ENCODE results near the gene CTBP2. TPM values are rescaled to one million over a fixed set of nuclear protein-coding genes. Genes with fewer than 3 reads are reported as not detected.
"Not testable (repeated sequence)": the region's sequence is repeated elsewhere in the genome, so short reads cannot be mapped to it uniquely, and the experiment has no call there.

The CTBP2 gene
- total RNA-seq, 4 donors from 2014 or later: 41.8 to 55.9 (median 47.1) TPM

DNA sequence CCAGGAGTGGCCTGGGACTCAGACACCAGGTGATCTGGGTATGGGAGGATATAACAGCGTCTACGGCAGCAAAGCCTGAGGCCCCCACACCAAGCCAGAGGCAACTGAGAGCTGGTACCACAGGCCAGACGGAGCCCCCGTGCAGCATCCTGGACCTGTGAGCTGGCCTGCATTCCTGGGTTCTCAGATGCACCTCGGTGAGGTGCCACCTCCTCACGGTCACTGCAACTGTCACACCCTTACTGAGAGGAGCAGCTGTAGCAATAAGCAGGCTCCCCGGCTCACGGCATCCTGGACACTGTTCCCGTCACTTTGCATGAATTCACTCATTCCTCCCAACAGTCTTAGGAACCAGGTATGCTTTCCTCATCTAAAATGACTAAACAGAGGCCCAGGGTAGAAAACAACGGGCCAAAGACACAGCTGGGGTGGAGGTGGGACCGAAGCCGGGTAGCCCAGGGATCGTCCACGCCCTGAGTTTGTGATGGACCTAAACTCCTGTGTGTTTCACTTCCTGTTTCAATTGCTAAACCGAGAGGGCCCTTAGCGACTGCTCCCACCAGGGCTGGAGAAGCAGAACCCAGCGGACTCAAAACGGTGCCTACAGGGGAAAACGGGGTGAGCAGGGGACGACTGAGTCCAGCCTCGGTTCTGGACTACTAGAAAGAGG is 98.7 kb downstream of the CTBP2 start:
- H3K36me3 ChIP-seq: no peaks in the 10 kb centered on the region
- H3K4me3 ChIP-seq: peak overlapping the region in 1 of 4 donors; percentile 27
- DNase-seq: no peak
- no peaks in the 10 kb centered on the region for H3K27me3 ChIP-seq
- H3K27ac ChIP-seq: peak overlapping the region; percentile 62 to 92 (median 90)
- intact Hi-C loops (cut with DNase I): loop anchor here (10.0 kb wide), 1 partner anchor 93 kb away; no protein-coding TSS in a partner anchor
- no peak for TF ChIP-seq POLR2A (IDR thresholded peaks at IDR 0.05)
- TF ChIP-seq, protein P1, sequence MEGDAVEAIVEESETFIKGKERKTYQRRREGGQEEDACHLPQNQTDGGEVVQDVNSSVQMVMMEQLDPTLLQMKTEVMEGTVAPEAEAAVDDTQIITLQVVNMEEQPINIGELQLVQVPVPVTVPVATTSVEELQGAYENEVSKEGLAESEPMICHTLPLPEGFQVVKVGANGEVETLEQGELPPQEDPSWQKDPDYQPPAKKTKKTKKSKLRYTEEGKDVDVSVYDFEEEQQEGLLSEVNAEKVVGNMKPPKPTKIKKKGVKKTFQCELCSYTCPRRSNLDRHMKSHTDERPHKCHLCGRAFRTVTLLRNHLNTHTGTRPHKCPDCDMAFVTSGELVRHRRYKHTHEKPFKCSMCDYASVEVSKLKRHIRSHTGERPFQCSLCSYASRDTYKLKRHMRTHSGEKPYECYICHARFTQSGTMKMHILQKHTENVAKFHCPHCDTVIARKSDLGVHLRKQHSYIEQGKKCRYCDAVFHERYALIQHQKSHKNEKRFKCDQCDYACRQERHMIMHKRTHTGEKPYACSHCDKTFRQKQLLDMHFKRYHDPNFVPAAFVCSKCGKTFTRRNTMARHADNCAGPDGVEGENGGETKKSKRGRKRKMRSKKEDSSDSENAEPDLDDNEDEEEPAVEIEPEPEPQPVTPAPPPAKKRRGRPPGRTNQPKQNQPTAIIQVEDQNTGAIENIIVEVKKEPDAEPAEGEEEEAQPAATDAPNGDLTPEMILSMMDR (IDR thresholded peaks at IDR 0.05): no peak
- H3K4me1 ChIP-seq: peaks cover 66 to 100% (median 93%) of the 10 kb centered on the region in 3 donors
- WGBS, 2 donors: 59 to 66% methylated on average over 5 to 14 of the region's 21 CpGs
- H3K9me3 ChIP-seq: no peaks in the 10 kb centered on the region

DNA sequence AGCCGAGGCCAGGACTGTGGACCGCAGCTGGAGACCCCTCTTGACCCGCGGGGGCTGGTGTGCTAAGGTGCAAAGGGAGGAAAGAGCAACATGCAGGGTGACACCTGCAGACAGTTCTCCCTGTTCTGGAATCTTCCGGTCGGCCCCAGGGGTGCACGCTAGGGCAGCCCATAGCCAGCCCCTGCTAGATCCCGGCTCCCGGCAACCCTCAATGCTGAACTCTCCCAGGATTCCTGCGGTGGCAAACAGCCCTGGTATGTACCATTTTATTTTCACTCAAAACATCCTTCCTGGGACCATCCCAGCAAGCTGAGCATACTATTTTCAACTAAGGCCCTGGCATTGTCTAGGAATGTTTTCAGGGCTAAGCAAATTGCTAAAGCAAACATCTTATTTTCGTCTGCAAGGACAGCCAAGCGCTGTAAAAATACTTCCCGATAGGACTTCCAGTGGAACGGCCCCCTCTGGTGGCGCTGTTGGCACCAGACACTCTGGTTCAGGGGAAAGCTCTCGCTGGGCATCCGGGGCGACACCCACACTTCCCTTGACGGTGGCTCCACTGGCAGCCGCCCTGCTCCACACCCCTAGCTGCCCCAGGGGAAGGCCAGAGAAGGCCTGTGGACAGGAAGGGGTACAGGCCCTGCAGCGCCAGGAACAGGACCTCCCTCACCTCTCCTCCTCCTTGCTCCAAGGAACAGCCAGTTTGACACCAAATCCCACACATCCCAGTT is 99.4 kb downstream of the CTBP2 start:
- H3K9me3 ChIP-seq: no peaks in the 10 kb centered on the region
- peaks cover 66 to 100% (median 96%) of the 10 kb centered on the region in 3 donors for H3K4me1 ChIP-seq
- intact Hi-C loops (cut with DNase I): loop anchor here (10.0 kb wide), 1 partner anchor 94 kb away; no protein-coding TSS in a partner anchor
- DNase-seq: no peak
- 34 to 45% methylated on average over 11 of the region's 21 CpGs for WGBS, 2 donors
- H3K27ac ChIP-seq: peak overlapping the region; percentile 62 to 92 (median 90)
- H3K4me3 ChIP-seq: peak overlapping the region in 2 of 4 donors; percentile 25 to 27
- no peaks in the 10 kb centered on the region for H3K36me3 ChIP-seq
- TF ChIP-seq, protein P1 (IDR thresholded peaks at IDR 0.05): peak; percentile 68 to 91 (median 82)
- TF ChIP-seq POLR2A (IDR thresholded peaks at IDR 0.05): no peak
- H3K27me3 ChIP-seq: no peaks in the 10 kb centered on the region

DNA sequence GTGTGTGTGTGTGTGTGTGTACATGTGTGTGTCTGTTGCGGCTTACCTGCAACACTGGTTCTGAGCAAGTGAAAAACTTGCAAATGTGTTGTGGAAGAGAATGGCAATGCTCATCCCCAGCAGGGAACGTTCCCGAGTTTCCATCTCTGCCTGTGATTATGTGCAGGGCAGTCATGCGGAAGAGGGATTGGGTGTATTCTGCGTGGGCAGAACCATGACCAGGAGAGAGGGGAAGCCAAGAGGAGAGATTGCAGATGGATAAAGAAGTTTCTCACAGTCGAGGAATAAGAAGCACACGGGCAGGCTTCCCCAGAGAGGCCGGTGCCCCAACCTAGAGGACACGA is 99.9 kb downstream of the CTBP2 start:
- Histone ChIP-seq H3K9me3 (no peaks in the 10 kb centered on the region), H3K36me3 (no peaks in the 10 kb centered on the region), H3K4me3 (peak overlapping the region in 2 of 4 donors; percentile 25 to 27), H3K27ac (peak overlapping the region; percentile 62 to 92 (median 90)), H3K27me3 (no peaks in the 10 kb centered on the region), H3K4me1 (peaks cover 61 to 100% (median 96%) of the 10 kb centered on the region in 3 donors)
- 31 to 42% methylated on average over 9 of the region's 9 CpGs for WGBS, 2 donors
- DNase-seq: no peak
- no peak for TF ChIP-seq POLR2A (IDR thresholded peaks at IDR 0.05)
- TF ChIP-seq, protein P1 (IDR thresholded peaks at IDR 0.05): no peak
- intact Hi-C loops (cut with DNase I): loop anchor here (10.0 kb wide), 1 partner anchor 94 kb away; no protein-coding TSS in a partner anchor

DNA sequence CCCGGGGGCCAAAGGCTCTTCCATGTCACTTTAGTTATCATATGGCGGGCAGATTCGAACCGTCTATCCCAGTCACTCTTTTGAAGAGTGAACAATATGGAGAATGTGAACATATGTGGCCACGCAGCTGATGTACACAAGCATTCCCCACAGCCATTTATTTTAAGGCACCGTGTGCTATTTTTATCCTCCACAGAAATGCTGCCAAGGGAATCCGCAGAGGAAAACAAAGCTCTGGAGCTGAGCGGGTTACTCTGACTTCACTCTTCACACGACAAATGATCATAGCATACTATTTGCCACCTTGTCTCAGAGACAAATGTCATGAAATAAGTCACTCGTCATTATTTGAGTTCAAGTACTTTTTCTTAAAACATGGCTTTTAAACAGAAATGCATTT is 100.3 kb downstream of the CTBP2 start:
- no peak for DNase-seq
- 53 to 60% methylated on average over 10 of the region's 10 CpGs for WGBS, 2 donors
- H3K27me3 ChIP-seq: no peaks in the 10 kb centered on the region
- intact Hi-C loops (cut with DNase I): loop anchor here (10.0 kb wide), 1 partner anchor 95 kb away; no protein-coding TSS in a partner anchor
- TF ChIP-seq, protein P1 (IDR thresholded peaks at IDR 0.05): no peak
- no peak for TF ChIP-seq POLR2A (IDR thresholded peaks at IDR 0.05)
- no peak overlapping the region for H3K4me3 ChIP-seq
- H3K4me1 ChIP-seq: peaks cover 57 to 100% (median 91%) of the 10 kb centered on the region in 3 donors
- peak overlapping the region; percentile 26 to 92 (median 90) for H3K27ac ChIP-seq
- H3K36me3 ChIP-seq: no peaks in the 10 kb centered on the region
- no peaks in the 10 kb centered on the region for H3K9me3 ChIP-seq

DNA sequence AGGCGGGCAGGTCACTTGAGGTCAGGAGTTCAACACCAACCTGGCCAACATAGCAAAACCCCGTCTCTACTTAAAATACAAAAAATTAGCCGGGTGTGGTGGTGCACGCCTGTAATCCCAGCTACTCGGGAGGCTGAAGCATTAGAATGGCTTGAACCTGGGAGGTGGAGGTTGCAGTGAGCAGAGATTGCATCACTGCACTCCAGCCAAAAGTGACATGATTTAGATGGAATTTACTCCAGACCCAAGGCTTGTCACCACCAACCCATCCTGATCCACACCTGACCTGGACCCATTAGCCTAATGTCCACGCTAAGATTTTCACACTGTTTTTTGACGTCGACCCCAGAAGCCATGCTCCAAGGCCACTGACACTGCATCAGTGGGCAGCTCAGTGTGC is 101.0 kb downstream of the CTBP2 start:
- intact Hi-C loops (cut with DNase I); H3K36me3 ChIP-seq; H3K9me3 ChIP-seq; DNase-seq; H3K27me3 ChIP-seq; H3K4me3 ChIP-seq: not testable (repeated sequence)
- 91 to 93% methylated on average over 8 of the region's 8 CpGs for WGBS, 2 donors
- Histone ChIP-seq H3K27ac (peak overlapping the region; percentile 26 to 92 (median 90)), H3K4me1 (peaks cover 52 to 97% (median 85%) of the 10 kb centered on the region in 3 donors)
